Stimulated activated CD4-positive, alpha-beta T cell treated with anti-CD3 and anti-CD28 coated beads, Interleukin-15, amount 100 ng/mL, for 48 hours (primary cell): Measurements from ENCODE around the gene OR6Y1.
A peak's percentile ranks its signal among the peaks of the same experiment; 100 is the strongest.

Experiments used
- DNase-seq, 2 donors: peaks; one replicate each; pipeline ENCODE4 v3.0.0-alpha.2; 2020; ENCODE audit warnings: low read depth in 2 of 2

Gene OR6Y1

GRCh38 chr1:158506369-158506987 is 47.7 kb downstream of the OR6Y1 start:
- peak; percentile 2 to 32 for DNase-seq

- DNase-seq = no peak
Observed at GRCh38 chr1:158496374-158496773, 57.8 kb downstream of the OR6Y1 start.

GRCh38 chr1:158494796-158495195 is 59.4 kb downstream of the OR6Y1 start:
- no peak for DNase-seq
